Measurements from ENCODE around the gene ABR. TPM values are rescaled to one million over a fixed set of nuclear protein-coding genes. Genes with fewer than 3 reads are reported as not detected.

Gene ABR
- total and polyA plus RNA-seq, 12 donors, result 5.3 to 152 (median 105) TPM

DNA sequence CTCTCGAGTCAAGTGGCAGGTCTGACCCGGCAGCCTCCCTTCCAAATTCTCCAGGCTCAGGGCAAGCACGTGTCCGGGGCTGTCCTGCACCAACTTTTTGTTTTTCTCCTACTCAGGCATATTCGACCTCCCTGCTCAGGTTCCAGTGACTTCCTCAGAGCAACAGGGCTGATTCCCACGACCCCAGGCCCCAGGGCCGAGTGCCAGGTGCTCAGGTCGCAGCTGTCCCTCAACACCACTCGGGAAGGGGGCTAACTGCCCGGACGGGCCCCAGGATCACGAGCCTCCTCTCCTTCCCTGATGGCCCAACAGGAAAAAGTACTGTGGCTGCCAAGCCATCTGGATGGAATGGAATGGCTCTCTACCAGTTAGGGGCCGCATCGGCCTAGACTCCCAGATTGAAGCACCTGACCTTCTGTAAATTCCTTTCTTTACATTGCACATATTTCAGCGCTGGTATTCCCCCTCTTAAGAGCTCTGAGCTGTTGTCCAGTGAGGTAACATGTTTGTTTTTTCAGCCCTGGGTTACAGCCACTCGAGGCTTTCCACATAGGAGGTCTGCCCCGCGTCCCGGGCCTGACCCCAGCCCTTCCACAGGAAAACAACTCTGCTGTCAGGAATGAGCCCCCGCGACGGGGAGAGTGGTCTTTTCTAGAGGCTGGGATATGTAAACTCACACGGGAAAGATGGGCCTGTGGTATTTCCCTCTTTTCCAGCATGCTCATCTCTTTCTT lies 225.2 kb downstream of the ABR start:
- WGBS, 4 donors, result 53 to 70% (median 66%) methylated on average over 18 to 23 of the region's 23 CpGs
- intact Hi-C loops (cut with DNase I), result no loop called here

GRCh38 chr17:953767-954166 lies 226.0 kb downstream of the ABR start:
- no peak for TF ChIP-seq POLR2A (IDR thresholded peaks at IDR 0.05)
- TF ChIP-seq, protein P1, sequence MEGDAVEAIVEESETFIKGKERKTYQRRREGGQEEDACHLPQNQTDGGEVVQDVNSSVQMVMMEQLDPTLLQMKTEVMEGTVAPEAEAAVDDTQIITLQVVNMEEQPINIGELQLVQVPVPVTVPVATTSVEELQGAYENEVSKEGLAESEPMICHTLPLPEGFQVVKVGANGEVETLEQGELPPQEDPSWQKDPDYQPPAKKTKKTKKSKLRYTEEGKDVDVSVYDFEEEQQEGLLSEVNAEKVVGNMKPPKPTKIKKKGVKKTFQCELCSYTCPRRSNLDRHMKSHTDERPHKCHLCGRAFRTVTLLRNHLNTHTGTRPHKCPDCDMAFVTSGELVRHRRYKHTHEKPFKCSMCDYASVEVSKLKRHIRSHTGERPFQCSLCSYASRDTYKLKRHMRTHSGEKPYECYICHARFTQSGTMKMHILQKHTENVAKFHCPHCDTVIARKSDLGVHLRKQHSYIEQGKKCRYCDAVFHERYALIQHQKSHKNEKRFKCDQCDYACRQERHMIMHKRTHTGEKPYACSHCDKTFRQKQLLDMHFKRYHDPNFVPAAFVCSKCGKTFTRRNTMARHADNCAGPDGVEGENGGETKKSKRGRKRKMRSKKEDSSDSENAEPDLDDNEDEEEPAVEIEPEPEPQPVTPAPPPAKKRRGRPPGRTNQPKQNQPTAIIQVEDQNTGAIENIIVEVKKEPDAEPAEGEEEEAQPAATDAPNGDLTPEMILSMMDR (IDR thresholded peaks at IDR 0.05), result no peak
- Histone ChIP-seq H3K4me1 (replicated peaks in 1 of 2) (peaks cover 0 to 6% of the 10 kb centered on the region in 2 donors), H3K27ac (no peak overlapping the region), H3K9me3 (replicated peaks in 1 of 3) (no peaks in the 10 kb centered on the region), H3K36me3 (replicated peaks in 1 of 2) (no peaks in the 10 kb centered on the region), H3K4me3 (no peak overlapping the region), H3K27me3 (no peaks in the 10 kb centered on the region)
- DNase-seq, result no peak
- 93 to 100% (median 96%) methylated on average over 6 to 16 of the region's 16 CpGs for WGBS, 4 donors
- intact Hi-C loops (cut with DNase I), result no loop called here

More for the DNA sequence above, 225.2 kb downstream of the ABR start:
- H3K27ac ChIP-seq, result no peak overlapping the region
- no peak overlapping the region for H3K4me3 ChIP-seq
- H3K4me1 ChIP-seq (replicated peaks in 1 of 2), result peaks cover 0 to 6% of the 10 kb centered on the region in 2 donors
- no peaks in the 10 kb centered on the region for H3K27me3 ChIP-seq
- TF ChIP-seq POLR2A (IDR thresholded peaks at IDR 0.05), result no peak
- TF ChIP-seq, protein P1 (IDR thresholded peaks at IDR 0.05), result no peak
- no peak for DNase-seq
- H3K36me3 ChIP-seq (replicated peaks in 1 of 2), result no peaks in the 10 kb centered on the region
- no peaks in the 10 kb centered on the region for H3K9me3 ChIP-seq (replicated peaks in 1 of 3)

Small RNA genes lying within 50 kb of the gene (microRNA-seq; reads per million reads assigned to microRNA genes)
- gene MIR3183, result 0 to 0.76 (median 0.28) reads per million in 3 donors

Small RNA genes lying within 50 kb of the gene (small RNA-seq; reads per million reads assigned to genes)
- gene AC016292.2, result 0 reads per million in 2 donors
- 0 reads per million in 2 donors for gene MIR3183
- 0 reads per million in 2 donors for gene RF00017

Other genes with a start within 250 kb of the ABR start
- 10 to 100 TPM in 7 of 9 donors, 1 to 10 TPM in 2; 3.6 to 24.7 (median 12.8) TPM for gene NXN, start 200.2 kb downstream of the ABR start, total RNA-seq
- 1 to 10 TPM; 3.9 to 9.6 (median 5.7) TPM for gene NXN, start 200.2 kb downstream of the ABR start, polyA plus RNA-seq
- gene TIMM22, start 182.9 kb downstream of the ABR start, total RNA-seq, result 10 to 100 TPM; 13.7 to 49.0 (median 15.3) TPM
- 10 to 100 TPM in 1 of 3 donors, 1 to 10 TPM in 2; 7.8 to 17.8 (median 8.4) TPM for gene TIMM22, start 182.9 kb downstream of the ABR start, polyA plus RNA-seq
- not detected for gene BHLHA9, start 90.5 kb upstream of the ABR start, total RNA-seq
- not detected for gene BHLHA9, start 90.5 kb upstream of the ABR start, polyA plus RNA-seq
- gene TRARG1, start 99.7 kb upstream of the ABR start, total RNA-seq, result 1 to 10 TPM in 3 of 9 donors, under 1 TPM in 3, not detected in 3; 0.14 to 2.2 (median 0.67) TPM
- 10 to 100 TPM in 1 of 3 donors, 1 to 10 TPM in 1, under 1 TPM in 1; 0.04 to 25.2 (median 2.0) TPM for gene TRARG1, start 99.7 kb upstream of the ABR start, polyA plus RNA-seq
- gene YWHAE, start 220.2 kb upstream of the ABR start, total RNA-seq, result 100 to 1,000 TPM; 310 to 744 (median 539) TPM
- gene YWHAE, start 220.2 kb upstream of the ABR start, polyA plus RNA-seq, result 100 to 1,000 TPM; 340 to 884 (median 511) TPM

Measured in adrenal gland (tissue), 12 donors.